ENCODE measurements around the gene RPL15. TPM values are rescaled to one million over a fixed set of nuclear protein-coding genes. Genes with fewer than 3 reads are reported as not detected.
"Not testable (repeated sequence)": the region's sequence is repeated elsewhere in the genome, so short reads cannot be mapped to it uniquely, and the experiment has no call there.

The RPL15 gene
- polyA plus RNA-seq, 3 donors, result 2,084 to 2,341 (median 2,104) TPM

- DNase-seq (ENCODE audit: extremely low read depth in 1 of 11, low read depth in 9 of 11, low spot score in 4 of 11), result no peak
Measured at GRCh38 chr3:23913873-23914743, 2.8 kb upstream of the RPL15 start.

- DNase-seq (ENCODE audit: extremely low read depth in 1 of 11, low read depth in 9 of 11, low spot score in 4 of 11), result no peak
Measured at GRCh38 chr3:23915537-23916108, 1.3 kb upstream of the RPL15 start.

- no peak for DNase-seq (ENCODE audit: extremely low read depth in 1 of 11, low read depth in 9 of 11, low spot score in 4 of 11)
Measured at GRCh38 chr3:23916152-23916885, 613 bp upstream of the RPL15 start.

- DNase-seq (ENCODE audit: extremely low read depth in 1 of 11, low read depth in 9 of 11, low spot score in 4 of 11), result peak in 9 of 11 donors; percentile 39 to 64 (median 50)
Measured at GRCh38 chr3:23917679-23918303, 859 bp downstream of the RPL15 start.

GRCh38 chr3:23918331-23918730 is 1.4 kb downstream of the RPL15 start:
- DNase-seq (ENCODE audit: extremely low read depth in 1 of 11, low read depth in 9 of 11, low spot score in 4 of 11), result not testable (repeated sequence)

GRCh38 chr3:23919628-23920027 is 2.7 kb downstream of the RPL15 start:
- DNase-seq (ENCODE audit: extremely low read depth in 1 of 11, low read depth in 9 of 11, low spot score in 4 of 11), result no peak

- no peak for DNase-seq (ENCODE audit: extremely low read depth in 1 of 11, low read depth in 9 of 11, low spot score in 4 of 11)
Measured at GRCh38 chr3:23920151-23920655, 3.3 kb downstream of the RPL15 start.

GRCh38 chr3:23921052-23921511 is 4.2 kb downstream of the RPL15 start:
- no peak for DNase-seq (ENCODE audit: extremely low read depth in 1 of 11, low read depth in 9 of 11, low spot score in 4 of 11)

- peak in 7 of 11 donors; percentile 26 to 70 (median 61) for DNase-seq (ENCODE audit: extremely low read depth in 1 of 11, low read depth in 9 of 11, low spot score in 4 of 11)
Measured at GRCh38 chr3:23923786-23924185, 6.9 kb downstream of the RPL15 start.

- DNase-seq (ENCODE audit: extremely low read depth in 1 of 11, low read depth in 9 of 11, low spot score in 4 of 11), result no peak
Measured at GRCh38 chr3:23926246-23926645, 9.3 kb downstream of the RPL15 start.

- no peak for DNase-seq (ENCODE audit: extremely low read depth in 1 of 11, low read depth in 9 of 11, low spot score in 4 of 11)
Measured at GRCh38 chr3:23926736-23927135, 9.8 kb downstream of the RPL15 start.

GRCh38 chr3:23928524-23928923 is 11.6 kb downstream of the RPL15 start:
- DNase-seq (ENCODE audit: extremely low read depth in 1 of 11, low read depth in 9 of 11, low spot score in 4 of 11), result no peak

GRCh38 chr3:23931597-23931996 is 14.7 kb downstream of the RPL15 start:
- DNase-seq (ENCODE audit: extremely low read depth in 1 of 11, low read depth in 9 of 11, low spot score in 4 of 11), result no peak

GRCh38 chr3:23932571-23932970 is 15.6 kb downstream of the RPL15 start:
- DNase-seq (ENCODE audit: extremely low read depth in 1 of 11, low read depth in 9 of 11, low spot score in 4 of 11), result no peak

GRCh38 chr3:23934253-23934652 is 17.3 kb downstream of the RPL15 start:
- no peak for DNase-seq (ENCODE audit: extremely low read depth in 1 of 11, low read depth in 9 of 11, low spot score in 4 of 11)

- no peak for DNase-seq (ENCODE audit: extremely low read depth in 1 of 11, low read depth in 9 of 11, low spot score in 4 of 11)
Measured at GRCh38 chr3:23937296-23937695, 20.4 kb downstream of the RPL15 start.

- no peak for DNase-seq (ENCODE audit: extremely low read depth in 1 of 11, low read depth in 9 of 11, low spot score in 4 of 11)
Measured at GRCh38 chr3:23938688-23939087, 21.8 kb downstream of the RPL15 start.

GRCh38 chr3:23940775-23941174 is 23.8 kb downstream of the RPL15 start:
- DNase-seq (ENCODE audit: extremely low read depth in 1 of 11, low read depth in 9 of 11, low spot score in 4 of 11), result no peak

- no peak for DNase-seq (ENCODE audit: extremely low read depth in 1 of 11, low read depth in 9 of 11, low spot score in 4 of 11)
Measured at GRCh38 chr3:23941440-23941839, 24.5 kb downstream of the RPL15 start.

Data from renal cortex interstitium (tissue), 11 donors.